ENCODE measurements around the gene C7orf25. TPM values are rescaled to one million over a fixed set of nuclear protein-coding genes. Genes with fewer than 3 reads are reported as not detected.

The C7orf25 gene
- total and polyA plus RNA-seq, 8 donors: 0.58 to 31.7 (median 2.4) TPM; not detected in 1

GRCh38 chr7:42914009-42914408 is 2.1 kb upstream of the C7orf25 start:
- no peaks in the 10 kb centered on the region for H3K27me3 ChIP-seq
- WGBS, 5 donors: 74 to 79% (median 75%) methylated on average over 6 of the region's 6 CpGs

DNA sequence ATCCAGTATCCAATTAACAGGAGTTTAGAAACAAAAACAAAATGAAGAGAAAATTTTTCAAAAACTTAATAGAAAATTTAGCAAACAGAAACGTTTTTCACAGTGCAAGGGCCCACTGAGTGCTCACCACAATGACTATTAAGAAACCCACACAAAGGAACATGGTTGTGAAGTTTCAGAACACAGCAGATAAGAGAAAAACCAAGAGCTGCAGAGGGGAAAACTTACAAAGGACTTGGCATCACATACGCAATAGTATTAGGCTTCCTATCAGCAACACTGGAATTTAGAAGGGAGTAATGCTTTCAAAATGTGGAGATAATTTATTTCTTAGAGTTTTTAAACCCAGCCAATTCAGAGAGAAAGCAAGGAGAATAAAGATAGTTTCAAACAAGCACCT is 1.7 kb upstream of the C7orf25 start:
- no peak for TF ChIP-seq CTCF (IDR thresholded peaks at IDR 0.05)
- TF ChIP-seq EP300 (IDR thresholded peaks at IDR 0.05): no peak
- TF ChIP-seq POLR2A (IDR thresholded peaks at IDR 0.05): no peak
- TF ChIP-seq POLR2AphosphoS5 (IDR thresholded peaks at IDR 0.05): no peak
- H3K27ac ChIP-seq: peak overlapping the region in 2 of 5 donors; percentile 18 to 34

More at GRCh38 chr7:42914009-42914408, 2.1 kb upstream of the C7orf25 start:
- Histone ChIP-seq H3K4me1 (peaks cover 9 to 54% (median 23%) of the 10 kb centered on the region in 4 donors), H3K36me3 (peaks cover 26 to 40% (median 35%) of the 10 kb centered on the region in 4 donors), H3K4me3 (no peak overlapping the region), H3K27ac (peak overlapping the region in 2 of 5 donors; percentile 18 to 34), H3K9me3 (no peaks in the 10 kb centered on the region)
- intact Hi-C loops (cut with DNase I; ENCODE audit: low total_unique reads): no loop called here
- no peak for DNase-seq
- TF ChIP-seq CTCF (IDR thresholded peaks at IDR 0.05) (no peak), POLR2A (IDR thresholded peaks at IDR 0.05) (no peak), EP300 (IDR thresholded peaks at IDR 0.05) (no peak), POLR2AphosphoS5 (IDR thresholded peaks at IDR 0.05) (no peak)

GRCh38 chr7:42910306-42910705 is 1.6 kb downstream of the C7orf25 start:
- Histone ChIP-seq H3K4me1 (peaks cover 9 to 59% (median 28%) of the 10 kb centered on the region in 4 donors), H3K9me3 (no peaks in the 10 kb centered on the region), H3K27ac (no peak overlapping the region), H3K4me3 (no peak overlapping the region), H3K27me3 (no peaks in the 10 kb centered on the region), H3K36me3 (peaks cover 0 to 3% (median 0%) of the 10 kb centered on the region in 4 donors)
- 92 to 98% (median 93%) methylated on average over 2 of the region's 2 CpGs for WGBS, 5 donors
- intact Hi-C loops (cut with DNase I; ENCODE audit: low total_unique reads): no loop called here
- no peak for DNase-seq
- TF ChIP-seq POLR2A (IDR thresholded peaks at IDR 0.05) (no peak), POLR2AphosphoS5 (IDR thresholded peaks at IDR 0.05) (no peak)

More for the DNA sequence above, 1.7 kb upstream of the C7orf25 start:
- 24 to 60% (median 44%) methylated on average over 2 of the region's 2 CpGs for WGBS, 5 donors
- H3K4me1 ChIP-seq: peaks cover 9 to 58% (median 25%) of the 10 kb centered on the region in 4 donors
- H3K4me3 ChIP-seq: no peak overlapping the region
- DNase-seq: no peak
- intact Hi-C loops (cut with DNase I; ENCODE audit: low total_unique reads): no loop called here
- no peaks in the 10 kb centered on the region for H3K27me3 ChIP-seq
- H3K9me3 ChIP-seq: no peaks in the 10 kb centered on the region
- H3K36me3 ChIP-seq: peaks cover 21 to 36% (median 31%) of the 10 kb centered on the region in 4 donors

GRCh38 chr7:42907316-42907715 is 4.6 kb downstream of the C7orf25 start:
- Histone ChIP-seq H3K27ac (no peak overlapping the region), H3K27me3 (no peaks in the 10 kb centered on the region), H3K36me3 (peaks cover 0 to 3% (median 0%) of the 10 kb centered on the region in 4 donors), H3K4me3 (no peak overlapping the region), H3K9me3 (no peaks in the 10 kb centered on the region), H3K4me1 (peaks cover 9 to 37% (median 24%) of the 10 kb centered on the region in 4 donors)
- intact Hi-C loops (cut with DNase I; ENCODE audit: low total_unique reads): no loop called here
- no peak for TF ChIP-seq EP300 (IDR thresholded peaks at IDR 0.05)
- no peak for TF ChIP-seq CTCF (IDR thresholded peaks at IDR 0.05)
- TF ChIP-seq POLR2AphosphoS5 (IDR thresholded peaks at IDR 0.05): no peak
- TF ChIP-seq POLR2A (IDR thresholded peaks at IDR 0.05): no peak
- DNase-seq: no peak

DNA sequence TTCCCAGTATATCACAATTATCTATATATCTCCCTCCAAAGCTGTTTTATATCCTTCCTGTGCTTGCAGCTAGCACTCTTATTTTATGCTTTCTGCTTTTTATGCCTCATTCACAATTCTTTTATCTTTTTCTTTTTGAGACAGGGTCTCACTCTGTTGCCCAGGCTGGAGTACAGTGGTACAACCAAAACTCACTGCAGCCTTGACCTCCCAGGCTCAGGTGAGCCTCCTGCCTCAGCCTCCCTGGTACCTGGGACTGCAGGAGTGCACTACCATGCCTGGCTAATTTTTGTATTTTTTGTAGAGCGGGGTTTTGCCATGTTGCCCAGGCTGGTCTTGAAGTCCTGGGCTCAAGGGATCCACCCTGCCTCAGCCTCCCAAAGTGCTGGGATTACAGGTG is 5.7 kb downstream of the C7orf25 start:
- Histone ChIP-seq H3K4me3 (no peak overlapping the region), H3K4me1 (peaks cover 9 to 32% (median 21%) of the 10 kb centered on the region in 4 donors), H3K36me3 (peaks cover 0 to 3% (median 0%) of the 10 kb centered on the region in 4 donors), H3K27ac (no peak overlapping the region), H3K9me3 (no peaks in the 10 kb centered on the region), H3K27me3 (no peaks in the 10 kb centered on the region)
- no peak for TF ChIP-seq POLR2AphosphoS5 (IDR thresholded peaks at IDR 0.05)
- no peak for TF ChIP-seq POLR2A (IDR thresholded peaks at IDR 0.05)
- TF ChIP-seq CTCF (IDR thresholded peaks at IDR 0.05): no peak
- no peak for TF ChIP-seq EP300 (IDR thresholded peaks at IDR 0.05)
- WGBS, 5 donors: 100% methylated on average over 1 of the region's 1 CpG
- intact Hi-C loops (cut with DNase I; ENCODE audit: low total_unique reads): no loop called here
- DNase-seq: no peak
